ENCODE results near the gene PITPNC1.
A peak's percentile ranks its signal among the peaks of the same experiment; 100 is the strongest.
"Not testable (repeated sequence)": the region's sequence is repeated elsewhere in the genome, so short reads cannot be mapped to it uniquely, and the experiment has no call there.

Gene PITPNC1
- total RNA-seq: 13.1 to 39.2 (median 26.8) reads per million in 17 experiments

- peak; percentile 91 to 96 (median 94) for DNase-seq
Observed at GRCh38 chr17:67376737-67377487, at the start of gene PITPNC1. Gene PITPNC1, plus strand, starts transcription at chr17:67377281.

GRCh38 chr17:67328026-67328425 lies 49.1 kb upstream of the PITPNC1 start:
- no peak for DNase-seq

- peak in 1 of 4 experiments; percentile 14 for DNase-seq
Observed at GRCh38 chr17:67331381-67332161, 45.5 kb upstream of the PITPNC1 start.

- not testable (repeated sequence) for DNase-seq
Observed at GRCh38 chr17:67332162-67332508, 44.9 kb upstream of the PITPNC1 start.

GRCh38 chr17:67335245-67335835 lies 41.7 kb upstream of the PITPNC1 start:
- no peak for DNase-seq

- DNase-seq: no peak
Observed at GRCh38 chr17:67336859-67337258, 40.2 kb upstream of the PITPNC1 start.

- DNase-seq: not testable (repeated sequence)
Observed at GRCh38 chr17:67338353-67338752, 38.7 kb upstream of the PITPNC1 start.

GRCh38 chr17:67343237-67343636 lies 33.8 kb upstream of the PITPNC1 start:
- DNase-seq: no peak

GRCh38 chr17:67347826-67348225 lies 29.3 kb upstream of the PITPNC1 start:
- no peak for DNase-seq

GRCh38 chr17:67349420-67349819 lies 27.7 kb upstream of the PITPNC1 start:
- DNase-seq: no peak

- peak in 1 of 4 experiments; percentile 11 for DNase-seq
Observed at GRCh38 chr17:67353161-67353560, 23.9 kb upstream of the PITPNC1 start.

- DNase-seq: peak; percentile 44 to 76 (median 72)
Observed at GRCh38 chr17:67353929-67354574, 23.0 kb upstream of the PITPNC1 start.

- peak in 1 of 4 experiments; percentile 14 for DNase-seq
Observed at GRCh38 chr17:67358612-67359011, 18.5 kb upstream of the PITPNC1 start.

- DNase-seq: peak in 3 of 4 experiments; percentile 31 to 34 (median 32)
Observed at GRCh38 chr17:67359960-67360791, 16.9 kb upstream of the PITPNC1 start.

GRCh38 chr17:67360880-67361279 lies 16.2 kb upstream of the PITPNC1 start:
- DNase-seq: no peak

GRCh38 chr17:67362173-67362572 lies 14.9 kb upstream of the PITPNC1 start:
- no peak for DNase-seq

- DNase-seq: no peak
Observed at GRCh38 chr17:67364847-67365737, 12.0 kb upstream of the PITPNC1 start.

- DNase-seq: peak; percentile 54 to 79 (median 66)
Observed at GRCh38 chr17:67365738-67366192, 11.3 kb upstream of the PITPNC1 start.

GRCh38 chr17:67366193-67367157 lies 10.6 kb upstream of the PITPNC1 start, which contains the start of gene PSMD12:
Gene PSMD12, minus strand, starts transcription at chr17:67366577. Its CDS starts 58 bp downstream, at chr17:67366519.
- peak; percentile 95 to 97 (median 96) for DNase-seq

Measured in suppressor macrophage (primary cell).